HEK293 (cell line): ENCODE measurements around the gene UFSP2.

Source experiments
- CTCF ChIA-PET: fragments of 350-600 bp; formaldehyde crosslinking; extraction: SDS; loops from one replicate; lab custom pipeline; 2021; ENCODE audit warnings: antibody characterized with exemption; lab: Yijun Ruan, JAX
- POLR2A ChIA-PET: fragments of 300-600 bp; formaldehyde crosslinking; extraction: SDS; loops from one replicate; lab custom pipeline; 2020; ENCODE audit warnings: antibody characterized with exemption, inconsistent platforms; lab: Yijun Ruan, JAX
- H3K27ac ChIP-seq: fragments of 200-500 bp; sonication (Bioruptor generic); 2 replicates; pipeline ENCODE4 v1.5.1; 2014; ENCODE audit warnings: low read depth, low read length, control low read depth, inconsistent platforms; ENCODE audit errors: extremely low read depth
- H3K36me3 ChIP-seq, 2 experiments: fragments of 200-500 bp in 1 of 2; sonication (Bioruptor generic) in 1 of 2; 1 replicate in 1 of 2; 2 replicates in 1 of 2; pipeline ENCODE4 v1.5.1; 2014 to 2017; ENCODE audit warnings: inconsistent platforms in 2 of 2, low read length in 2 of 2; ENCODE audit not compliant: control insufficient read depth in 2 of 2, insufficient read depth in 1 of 2
- H3K4me1 ChIP-seq: fragments of 200-500 bp; sonication (Bioruptor generic); 2 replicates; pipeline ENCODE4 v1.5.1; 2014; ENCODE audit warnings: mild to moderate bottlenecking, low read length, inconsistent platforms; ENCODE audit not compliant: control insufficient read depth, insufficient read depth
- H3K4me3 ChIP-seq: 2 replicates; pipeline ENCODE4 v1.5.1; 2011; ENCODE audit warnings: low read depth, mild to moderate bottlenecking, control low read depth, low read length, moderate library complexity
- H3K9me3 ChIP-seq: fragments of 200-500 bp; sonication (Bioruptor generic); 2 replicates; pipeline ENCODE4 v1.5.1; 2014; ENCODE audit warnings: low read depth, low read length, inconsistent platforms; ENCODE audit not compliant: control insufficient read depth, insufficient read depth
- BCL11A ChIP-seq: fragments of 450-650 bp; formaldehyde crosslinking; IDR thresholded peaks from 2 replicates; pipeline ENCODE4 v1.5.1; 2016; ENCODE audit warnings: low read depth, missing biosample characterization, missing genetic modification characterization
- FEZF1 ChIP-seq: fragments of 450-650 bp; formaldehyde crosslinking; IDR thresholded peaks from 2 replicates; pipeline ENCODE4 v1.5.1; 2016; ENCODE audit warnings: missing biosample characterization, missing genetic modification characterization
- SCRT1 ChIP-seq: fragments of 450-650 bp; formaldehyde crosslinking; IDR thresholded peaks from 2 replicates; pipeline ENCODE4 v1.5.1; 2016; ENCODE audit warnings: missing biosample characterization, missing genetic modification characterization, borderline replicate concordance
- ZNF112 ChIP-seq: fragments of 450-650 bp; formaldehyde crosslinking; IDR thresholded peaks from 2 replicates; pipeline ENCODE4 v1.5.0; 2017; ENCODE audit warnings: missing biosample characterization, missing genetic modification characterization
- ZNF16 ChIP-seq: fragments of 450-650 bp; formaldehyde crosslinking; IDR thresholded peaks from 2 replicates; pipeline ENCODE4 v1.5.1; 2016; ENCODE audit warnings: low read depth, missing biosample characterization, missing genetic modification characterization
- ZNF354C ChIP-seq: fragments of 450-650 bp; formaldehyde crosslinking; IDR thresholded peaks from 2 replicates; pipeline ENCODE4 v1.5.1; 2016; ENCODE audit warnings: missing biosample characterization, missing genetic modification characterization, low read depth, borderline replicate concordance
- ZNF416 ChIP-seq: fragments of 450-650 bp; formaldehyde crosslinking; IDR thresholded peaks from 2 replicates; pipeline ENCODE4 v1.5.1; 2016; ENCODE audit warnings: missing biosample characterization, missing genetic modification characterization
- ZNF426 ChIP-seq: fragments of 450-650 bp; formaldehyde crosslinking; IDR thresholded peaks from 2 replicates; pipeline ENCODE4 v1.5.1; 2017; ENCODE audit warnings: missing biosample characterization, missing genetic modification characterization, mild to moderate bottlenecking, inconsistent platforms, moderate library complexity
- ZNF501 ChIP-seq: fragments of 450-650 bp; formaldehyde crosslinking; IDR thresholded peaks from 2 replicates; pipeline ENCODE4 v1.5.1; 2016; ENCODE audit warnings: missing biosample characterization, missing genetic modification characterization
- ZNF561 ChIP-seq: fragments of 450-650 bp; IDR thresholded peaks from 2 replicates; pipeline ENCODE4 v1.5.1; 2018; ENCODE audit warnings: missing biosample characterization, missing genetic modification characterization, borderline replicate concordance
- ZNF621 ChIP-seq: fragments of 450-650 bp; formaldehyde crosslinking; IDR thresholded peaks from 2 replicates; pipeline ENCODE4 v1.5.1; 2017; ENCODE audit warnings: missing biosample characterization, missing genetic modification characterization
- ZNF701 ChIP-seq: fragments of 450-650 bp; formaldehyde crosslinking; IDR thresholded peaks from 2 replicates; pipeline ENCODE4 v1.5.1; 2016; ENCODE audit warnings: missing biosample characterization, missing genetic modification characterization
- TF ChIP-seq, protein P1 (sequence below): fragments of 450-650 bp; formaldehyde crosslinking; IDR thresholded peaks from 2 replicates; pipeline ENCODE4 v1.5.1; 2016; ENCODE audit warnings: missing biosample characterization, missing genetic modification characterization
- TF ChIP-seq, protein P2 (sequence below): fragments of 450-650 bp; formaldehyde crosslinking; IDR thresholded peaks from 2 replicates; pipeline ENCODE4 v1.5.1; 2016; ENCODE audit warnings: missing biosample characterization, missing genetic modification characterization
- TF ChIP-seq, protein P3 (sequence below): fragments of 450-650 bp; formaldehyde crosslinking; IDR thresholded peaks from 2 replicates; pipeline ENCODE4 v1.5.1; 2016; ENCODE audit warnings: missing biosample characterization, missing genetic modification characterization
- TF ChIP-seq, protein P4 (sequence below): fragments of 450-650 bp; formaldehyde crosslinking; IDR thresholded peaks from 2 replicates; pipeline ENCODE4 v1.5.1; 2016; ENCODE audit warnings: missing biosample characterization, missing genetic modification characterization, low read depth

UFSP2 gene

DNA sequence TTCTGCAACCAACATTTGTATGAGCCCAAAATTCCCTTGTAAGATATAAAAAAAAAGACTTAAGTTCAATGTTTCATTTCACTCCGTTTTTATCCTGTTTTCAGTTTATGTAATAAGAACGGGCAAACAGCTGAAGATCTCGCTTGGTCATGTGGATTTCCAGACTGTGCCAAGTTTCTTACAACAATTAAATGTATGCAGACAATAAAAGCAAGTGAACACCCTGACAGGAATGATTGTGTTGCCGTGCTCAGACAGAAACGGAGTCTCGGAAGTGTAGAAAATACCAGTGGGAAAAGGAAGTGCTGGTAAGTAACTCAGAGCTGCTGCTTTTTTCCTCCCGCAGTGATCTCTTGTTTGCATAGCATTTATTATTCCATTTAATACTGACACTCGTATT, 26.3 kb downstream of the UFSP2 start:
- H3K4me1 ChIP-seq = peaks cover 4% of the 10 kb centered on the region; the same call in 1 of the 2 replicates
- H3K27ac ChIP-seq = no peak overlapping the region
- H3K4me3 ChIP-seq = no peak overlapping the region
- TF ChIP-seq, protein P1, sequence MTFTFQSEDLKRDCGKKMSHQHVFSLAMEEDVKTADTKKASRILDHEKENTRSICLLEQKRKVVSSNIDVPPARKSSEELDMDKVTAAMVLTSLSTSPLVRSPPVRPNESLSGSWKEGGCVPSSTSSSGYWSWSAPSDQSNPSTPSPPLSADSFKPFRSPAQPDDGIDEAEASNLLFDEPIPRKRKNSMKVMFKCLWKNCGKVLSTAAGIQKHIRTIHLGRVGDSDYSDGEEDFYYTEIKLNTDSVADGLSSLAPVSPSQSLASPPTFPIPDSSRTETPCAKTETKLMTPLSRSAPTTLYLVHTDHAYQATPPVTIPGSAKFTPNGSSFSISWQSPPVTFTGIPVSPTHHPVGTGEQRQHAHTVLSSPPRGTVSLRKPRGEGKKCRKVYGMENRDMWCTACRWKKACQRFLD = no peak
- no peak for TF ChIP-seq ZNF112 (tag by site-specific recombination)
- TF ChIP-seq, protein P2, sequence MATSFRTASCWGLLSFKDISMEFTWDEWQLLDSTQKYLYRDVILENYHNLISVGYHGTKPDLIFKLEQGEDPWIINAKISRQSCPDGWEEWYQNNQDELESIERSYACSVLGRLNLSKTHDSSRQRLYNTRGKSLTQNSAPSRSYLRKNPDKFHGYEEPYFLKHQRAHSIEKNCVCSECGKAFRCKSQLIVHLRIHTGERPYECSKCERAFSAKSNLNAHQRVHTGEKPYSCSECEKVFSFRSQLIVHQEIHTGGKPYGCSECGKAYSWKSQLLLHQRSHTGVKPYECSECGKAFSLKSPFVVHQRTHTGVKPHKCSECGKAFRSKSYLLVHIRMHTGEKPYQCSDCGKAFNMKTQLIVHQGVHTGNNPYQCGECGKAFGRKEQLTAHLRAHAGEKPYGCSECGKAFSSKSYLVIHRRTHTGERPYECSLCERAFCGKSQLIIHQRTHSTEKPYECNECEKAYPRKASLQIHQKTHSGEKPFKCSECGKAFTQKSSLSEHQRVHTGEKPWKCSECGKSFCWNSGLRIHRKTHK (tag by site-specific recombination) = no peak
- TF ChIP-seq ZNF701 (tag by site-specific recombination) = no peak
- no peak for TF ChIP-seq SCRT1
- TF ChIP-seq ZNF561 (tag by site-specific recombination) = no peak
- TF ChIP-seq, protein P3, sequence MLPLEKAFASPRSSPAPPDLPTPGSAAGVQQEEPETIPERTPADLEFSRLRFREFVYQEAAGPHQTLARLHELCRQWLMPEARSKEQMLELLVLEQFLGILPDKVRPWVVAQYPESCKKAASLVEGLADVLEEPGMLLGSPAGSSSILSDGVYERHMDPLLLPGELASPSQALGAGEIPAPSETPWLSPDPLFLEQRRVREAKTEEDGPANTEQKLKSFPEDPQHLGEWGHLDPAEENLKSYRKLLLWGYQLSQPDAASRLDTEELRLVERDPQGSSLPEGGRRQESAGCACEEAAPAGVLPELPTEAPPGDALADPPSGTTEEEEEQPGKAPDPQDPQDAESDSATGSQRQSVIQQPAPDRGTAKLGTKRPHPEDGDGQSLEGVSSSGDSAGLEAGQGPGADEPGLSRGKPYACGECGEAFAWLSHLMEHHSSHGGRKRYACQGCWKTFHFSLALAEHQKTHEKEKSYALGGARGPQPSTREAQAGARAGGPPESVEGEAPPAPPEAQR (tag by site-specific recombination) = no peak
- TF ChIP-seq ZNF416 = no peak
- TF ChIP-seq ZNF16 (tag by site-specific recombination) = no peak
- TF ChIP-seq ZNF501 (tag by site-specific recombination) = no peak
- no peak for TF ChIP-seq ZNF621
- TF ChIP-seq ZNF354C (tag by site-specific recombination) = no peak
- no peak for TF ChIP-seq FEZF1 (tag by site-specific recombination)
- no peak for TF ChIP-seq BCL11A (tag by site-specific recombination)
- ChIA-PET CTCF (no interaction called here), POLR2A (no interaction called here)
- H3K36me3 ChIP-seq = peaks cover 0 to 39% of the 10 kb centered on the region in 2 experiments
- no peaks in the 10 kb centered on the region for H3K9me3 ChIP-seq

DNA sequence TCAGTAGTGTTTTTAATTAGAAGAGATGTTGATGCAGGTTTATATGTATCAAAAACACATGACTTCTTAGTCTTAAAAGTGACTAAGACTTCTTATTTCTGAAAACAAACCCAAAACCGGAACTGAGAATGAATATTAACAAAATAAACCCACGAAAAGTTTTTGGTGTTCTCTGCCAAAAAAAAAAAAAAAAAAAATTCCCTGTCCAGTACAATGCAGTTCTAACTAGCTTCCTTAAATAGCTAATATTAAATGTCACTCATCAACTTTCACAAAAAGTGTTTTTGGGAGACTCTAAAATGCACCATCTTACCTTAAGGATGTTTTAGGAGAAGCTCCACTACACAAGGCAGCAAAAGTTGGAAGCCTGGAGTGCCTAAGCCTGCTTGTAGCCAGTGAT, 27.1 kb downstream of the UFSP2 start:
- no peak overlapping the region for H3K4me3 ChIP-seq
- ChIA-PET POLR2A (no interaction called here), CTCF (interaction anchor here (0.7 kb wide), 1 partner anchor 739 kb away, joined by 4 read pairs; no protein-coding TSS in a partner anchor)
- peaks cover 0 to 39% of the 10 kb centered on the region in 2 experiments for H3K36me3 ChIP-seq
- no peaks in the 10 kb centered on the region for H3K9me3 ChIP-seq
- no peak for TF ChIP-seq ZNF426 (tag by site-specific recombination)
- TF ChIP-seq, protein P4, sequence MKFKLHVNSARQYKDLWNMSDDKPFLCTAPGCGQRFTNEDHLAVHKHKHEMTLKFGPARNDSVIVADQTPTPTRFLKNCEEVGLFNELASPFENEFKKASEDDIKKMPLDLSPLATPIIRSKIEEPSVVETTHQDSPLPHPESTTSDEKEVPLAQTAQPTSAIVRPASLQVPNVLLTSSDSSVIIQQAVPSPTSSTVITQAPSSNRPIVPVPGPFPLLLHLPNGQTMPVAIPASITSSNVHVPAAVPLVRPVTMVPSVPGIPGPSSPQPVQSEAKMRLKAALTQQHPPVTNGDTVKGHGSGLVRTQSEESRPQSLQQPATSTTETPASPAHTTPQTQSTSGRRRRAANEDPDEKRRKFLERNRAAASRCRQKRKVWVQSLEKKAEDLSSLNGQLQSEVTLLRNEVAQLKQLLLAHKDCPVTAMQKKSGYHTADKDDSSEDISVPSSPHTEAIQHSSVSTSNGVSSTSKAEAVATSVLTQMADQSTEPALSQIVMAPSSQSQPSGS (tag by site-specific recombination) = no peak
- peaks cover 4% of the 10 kb centered on the region; the same call in 1 of the 2 replicates for H3K4me1 ChIP-seq
- no peak overlapping the region for H3K27ac ChIP-seq
